AG10803 (cell line): ENCODE measurements around the gene TRUB1.
A peak's percentile ranks its signal among the peaks of the same experiment; 100 is the strongest.
"Not testable (repeated sequence)": the region's sequence is repeated elsewhere in the genome, so short reads cannot be mapped to it uniquely, and the experiment has no call there.

ENCODE experiments used
- DNase-seq: peaks from one replicate; pipeline ENCODE4 v3.0.0; 2010; ENCODE audit warnings: low read depth
- H3K4me3 ChIP-seq: 2 replicates; pipeline ENCODE4 v1.5.1; 2011; ENCODE audit warnings: mild to moderate bottlenecking, low read length, control low read depth
- TF ChIP-seq, protein P1 (sequence below): conservative IDR thresholded peaks from 2 replicates; pipeline ENCODE4 v1.5.1; 2011; ENCODE audit warnings: mild to moderate bottlenecking, low read length, control low read depth, inconsistent platforms

Gene TRUB1

DNA sequence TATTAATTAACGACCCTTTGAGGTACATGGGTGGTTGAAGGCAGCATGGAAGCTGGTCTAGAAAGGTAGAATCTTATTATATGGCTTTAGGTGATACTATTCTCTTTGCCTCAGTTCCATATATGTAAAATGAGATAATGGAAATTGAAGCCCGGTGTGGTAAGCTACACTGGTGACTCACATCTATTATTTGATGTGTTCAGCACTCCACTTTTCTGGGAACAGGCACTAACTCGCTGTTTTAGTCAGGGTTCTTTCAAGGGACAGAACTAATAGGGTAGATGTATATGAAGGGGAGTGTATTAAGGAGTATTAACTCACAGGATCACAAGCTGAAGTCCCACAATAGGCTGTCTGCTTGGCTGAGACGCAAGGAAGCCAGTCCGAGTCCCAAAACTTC is 4.4 kb upstream of the TRUB1 start:
- no peak overlapping the region for H3K4me3 ChIP-seq
- TF ChIP-seq, protein P1, sequence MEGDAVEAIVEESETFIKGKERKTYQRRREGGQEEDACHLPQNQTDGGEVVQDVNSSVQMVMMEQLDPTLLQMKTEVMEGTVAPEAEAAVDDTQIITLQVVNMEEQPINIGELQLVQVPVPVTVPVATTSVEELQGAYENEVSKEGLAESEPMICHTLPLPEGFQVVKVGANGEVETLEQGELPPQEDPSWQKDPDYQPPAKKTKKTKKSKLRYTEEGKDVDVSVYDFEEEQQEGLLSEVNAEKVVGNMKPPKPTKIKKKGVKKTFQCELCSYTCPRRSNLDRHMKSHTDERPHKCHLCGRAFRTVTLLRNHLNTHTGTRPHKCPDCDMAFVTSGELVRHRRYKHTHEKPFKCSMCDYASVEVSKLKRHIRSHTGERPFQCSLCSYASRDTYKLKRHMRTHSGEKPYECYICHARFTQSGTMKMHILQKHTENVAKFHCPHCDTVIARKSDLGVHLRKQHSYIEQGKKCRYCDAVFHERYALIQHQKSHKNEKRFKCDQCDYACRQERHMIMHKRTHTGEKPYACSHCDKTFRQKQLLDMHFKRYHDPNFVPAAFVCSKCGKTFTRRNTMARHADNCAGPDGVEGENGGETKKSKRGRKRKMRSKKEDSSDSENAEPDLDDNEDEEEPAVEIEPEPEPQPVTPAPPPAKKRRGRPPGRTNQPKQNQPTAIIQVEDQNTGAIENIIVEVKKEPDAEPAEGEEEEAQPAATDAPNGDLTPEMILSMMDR = no peak
- DNase-seq = peak; percentile 8

DNA sequence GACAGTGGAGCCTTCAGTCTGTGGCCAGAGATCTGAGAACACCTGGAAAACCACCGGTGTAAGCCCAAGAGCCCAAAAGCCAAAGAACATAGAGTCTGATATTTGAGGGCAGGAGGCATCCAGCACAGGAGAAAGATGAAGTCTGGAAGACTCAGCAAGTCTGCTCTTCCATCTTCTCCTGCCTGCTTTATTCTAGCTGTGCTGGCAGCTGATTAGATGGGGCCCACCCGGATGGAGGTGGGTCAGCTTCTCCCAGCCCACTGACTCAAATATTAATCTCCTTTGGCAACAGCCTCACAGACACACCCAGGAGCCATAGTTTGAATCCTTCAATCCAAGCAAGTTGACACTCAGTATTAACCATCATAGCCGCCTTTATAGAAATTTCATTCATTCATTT is 4.0 kb upstream of the TRUB1 start:
- H3K4me3 ChIP-seq, DNase-seq: not testable (repeated sequence)

- peak overlapping the region; percentile 99 for H3K4me3 ChIP-seq
- TF ChIP-seq, protein P1 = no peak
- DNase-seq = no peak
Measured at GRCh38 chr10:114938856-114939193, 830 bp downstream of the TRUB1 start.

DNA sequence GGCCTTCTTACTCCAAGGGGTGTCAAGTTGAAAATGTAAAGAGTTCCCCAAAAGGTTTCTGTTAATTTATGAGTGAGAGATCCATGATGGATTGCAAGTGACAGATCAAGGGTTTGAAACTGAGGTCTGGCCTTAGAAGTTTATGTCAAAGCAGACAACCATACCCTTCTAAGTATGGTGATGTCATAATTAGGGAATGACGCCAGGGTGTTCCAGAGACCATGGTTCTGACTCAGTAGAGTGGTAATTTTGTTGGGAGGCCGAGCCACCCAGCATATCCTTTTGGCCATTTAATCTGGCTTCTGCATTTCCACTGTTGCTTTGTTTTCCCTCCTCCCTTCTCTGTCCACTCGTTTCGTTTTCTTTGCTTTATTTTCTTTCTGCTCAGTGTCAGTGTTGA is 2.7 kb downstream of the TRUB1 start:
- TF ChIP-seq, protein P1 = no peak
- DNase-seq = peak; percentile 3
- no peak overlapping the region for H3K4me3 ChIP-seq

- TF ChIP-seq, protein P1 = no peak
- no peak for DNase-seq
- no peak overlapping the region for H3K4me3 ChIP-seq
Measured at GRCh38 chr10:114943000-114943399, 5.0 kb downstream of the TRUB1 start.

GRCh38 chr10:114953047-114953446 is 15.1 kb downstream of the TRUB1 start:
- DNase-seq = no peak
- TF ChIP-seq, protein P1 = no peak

DNA sequence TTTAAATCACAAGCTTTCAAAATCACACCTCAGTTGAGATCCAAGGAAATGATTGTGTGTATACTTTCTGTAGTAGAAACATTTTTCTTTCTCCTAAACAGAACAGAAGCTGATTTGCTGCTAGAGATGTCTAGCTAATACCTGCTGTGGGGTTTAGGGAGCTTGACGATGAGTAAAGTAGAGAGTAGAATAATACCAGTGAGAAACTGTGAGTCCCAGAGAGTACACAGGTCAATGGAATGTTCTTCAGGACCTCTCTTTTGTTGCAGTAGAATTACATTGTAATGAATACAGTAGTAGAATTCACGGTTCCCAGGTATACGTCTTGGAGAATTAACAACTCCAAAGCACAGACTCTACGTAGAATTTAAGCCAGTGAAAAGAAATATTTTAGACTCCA is 18.0 kb downstream of the TRUB1 start:
- TF ChIP-seq, protein P1 = no peak
- DNase-seq = no peak
- no peak overlapping the region for H3K4me3 ChIP-seq

More at GRCh38 chr10:114953047-114953446, 15.1 kb downstream of the TRUB1 start:
- no peak overlapping the region for H3K4me3 ChIP-seq

DNA sequence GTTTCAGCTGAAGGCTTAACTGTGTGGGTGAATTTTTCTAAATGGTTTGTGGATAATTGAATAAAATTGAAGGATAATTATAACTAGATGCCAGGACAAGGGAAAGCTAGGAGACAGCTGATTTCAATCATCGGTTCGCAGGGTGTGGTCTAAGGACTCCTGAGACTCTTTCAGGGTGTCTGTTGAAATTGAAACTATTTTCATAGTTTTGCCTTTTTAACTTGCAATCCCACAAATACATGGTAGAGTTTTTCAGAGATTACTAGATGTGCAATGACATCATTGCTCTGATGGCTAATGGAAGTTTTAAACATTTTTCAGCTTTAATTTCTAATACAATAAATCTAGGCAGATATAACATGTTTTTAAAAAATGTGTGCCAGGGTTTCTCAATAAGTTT is 18.5 kb downstream of the TRUB1 start:
- peak; percentile 60 for DNase-seq
- no peak overlapping the region for H3K4me3 ChIP-seq

More for the DNA sequence above, 18.5 kb downstream of the TRUB1 start:
- TF ChIP-seq, protein P1 = no peak
